Hepatocyte (in vitro differentiated cells): ENCODE measurements around the gene MAD1L1. TPM values are rescaled to one million over a fixed set of nuclear protein-coding genes. Genes with fewer than 3 reads are reported as not detected.

Source experiments
- DNase-seq: peaks from one replicate; pipeline ENCODE4 v3.0.0-alpha.2; 2016; ENCODE audit warnings: low spot score
- H2AFZ ChIP-seq: fragments of 200-600 bp; sonication (generic); 2 replicates; pipeline ENCODE4 v1.6.0; 2016; ENCODE audit warnings: antibody characterized with exemption, mild to moderate bottlenecking
- H3K27ac ChIP-seq: fragments of 200-600 bp; sonication (generic); 2 replicates; pipeline ENCODE4 v1.5.1; 2016; ENCODE audit warnings: mild to moderate bottlenecking
- H3K27me3 ChIP-seq: fragments of 200-600 bp; sonication (generic); 2 replicates; pipeline ENCODE4 v1.6.1; 2016
- H3K36me3 ChIP-seq: fragments of 200-600 bp; sonication (generic); replicated peaks from 2 replicates; pipeline ENCODE4 v1.5.1; 2016; ENCODE audit warnings: low read depth; ENCODE audit not compliant: insufficient read depth
- H3K4me1 ChIP-seq: fragments of 200-600 bp; sonication (generic); 2 replicates; pipeline ENCODE4 v1.5.1; 2016; ENCODE audit warnings: mild to moderate bottlenecking, moderate library complexity; ENCODE audit not compliant: insufficient read depth
- H3K4me2 ChIP-seq: fragments of 200-600 bp; sonication (generic); 2 replicates; pipeline ENCODE4 v1.6.0; 2016
- H3K4me3 ChIP-seq: fragments of 200-600 bp; sonication (generic); 2 replicates; pipeline ENCODE4 v1.5.1; 2016; ENCODE audit warnings: mild to moderate bottlenecking
- H3K79me2 ChIP-seq: fragments of 200-600 bp; sonication (generic); 2 replicates; pipeline ENCODE4 v1.6.0; 2017; ENCODE audit warnings: mild to moderate bottlenecking
- H3K9me2 ChIP-seq: fragments of 200-600 bp; sonication (generic); replicated peaks from 2 replicates; pipeline ENCODE4 v1.6.0; 2017; ENCODE audit warnings: mild to moderate bottlenecking; ENCODE audit not compliant: insufficient read depth
- H3K9me3 ChIP-seq: fragments of 200-600 bp; sonication (generic); 2 replicates; pipeline ENCODE4 v1.5.1; 2016; ENCODE audit warnings: low read depth, mild to moderate bottlenecking
- H4K20me1 ChIP-seq: fragments of 200-600 bp; sonication (generic); 2 replicates; pipeline ENCODE4 v1.6.0; 2016; ENCODE audit warnings: mild to moderate bottlenecking; ENCODE audit not compliant: insufficient read depth, poor library complexity, severe bottlenecking
- CTCF ChIP-seq: fragments of 200-600 bp; sonication (generic); IDR thresholded peaks from 2 replicates; pipeline ENCODE4 v1.5.1; 2016; ENCODE audit warnings: antibody characterized with exemption, mild to moderate bottlenecking; ENCODE audit not compliant: poor library complexity
- EZH2 ChIP-seq: fragments of 200-600 bp; sonication (generic); IDR thresholded peaks from 2 replicates; pipeline ENCODE4 v1.6.1; 2016; ENCODE audit warnings: antibody characterized with exemption, mild to moderate bottlenecking, borderline replicate concordance
- EZH2phosphoT487 ChIP-seq: fragments of 200-600 bp; sonication (generic); IDR thresholded peaks from one replicate; pipeline ENCODE4 v1.6.1; 2018; ENCODE audit warnings: antibody characterized with exemption, mild to moderate bottlenecking, low read depth, moderate library complexity; ENCODE audit not compliant: unreplicated experiment, severe bottlenecking
- WGBS: methylation state at CpG from one replicate; pipeline ENCODE4 v1.1.6; 2016; ENCODE audit warnings: low lambda C conversion rate; ENCODE audit errors: missing lambda C conversion rate; 5-methylcytosine and 5-hydroxymethylcytosine counted together
- polyA plus RNA-seq: library from polyadenylated mRNA; unstranded; fragments of >200 nt; fragmentation: Nextera tagmentation; extraction: Ambion mirVana; gene quantifications from 2 replicates; pipeline ENCODE4 v1.2.1, GENCODE V29; 2016
- total RNA-seq: library from RNA; depleted of rRNA; stranded (reverse); fragments of >200 nt; gene quantifications from 2 replicates; pipeline ENCODE4 v1.2.3, GENCODE V29; 2014

MAD1L1 gene
- total and polyA plus RNA-seq, 2 experiments from 2014 or later: 30.7 to 31.0 TPM

GRCh38 chr7:2166625-2167280, 66.0 kb downstream of the MAD1L1 start:
- TF ChIP-seq EZH2 (no peak), CTCF (no peak), EZH2phosphoT487 (no peak)
- H3K4me1 ChIP-seq: peaks cover 18% of the 10 kb centered on the region
- H3K27me3 ChIP-seq: no peaks in the 10 kb centered on the region
- no peaks in the 10 kb centered on the region for H3K9me2 ChIP-seq
- no peak overlapping the region for H3K4me2 ChIP-seq
- WGBS: 91% methylated on average over 24 of the region's 25 CpGs
- no peak overlapping the region for H3K4me3 ChIP-seq
- H3K36me3 ChIP-seq: no peaks in the 10 kb centered on the region
- H2AFZ ChIP-seq: no peak overlapping the region
- H4K20me1 ChIP-seq: no peaks in the 10 kb centered on the region
- H3K79me2 ChIP-seq: no peaks in the 10 kb centered on the region
- H3K9me3 ChIP-seq: no peaks in the 10 kb centered on the region
- H3K27ac ChIP-seq: no peak overlapping the region
- no peak for DNase-seq

DNA sequence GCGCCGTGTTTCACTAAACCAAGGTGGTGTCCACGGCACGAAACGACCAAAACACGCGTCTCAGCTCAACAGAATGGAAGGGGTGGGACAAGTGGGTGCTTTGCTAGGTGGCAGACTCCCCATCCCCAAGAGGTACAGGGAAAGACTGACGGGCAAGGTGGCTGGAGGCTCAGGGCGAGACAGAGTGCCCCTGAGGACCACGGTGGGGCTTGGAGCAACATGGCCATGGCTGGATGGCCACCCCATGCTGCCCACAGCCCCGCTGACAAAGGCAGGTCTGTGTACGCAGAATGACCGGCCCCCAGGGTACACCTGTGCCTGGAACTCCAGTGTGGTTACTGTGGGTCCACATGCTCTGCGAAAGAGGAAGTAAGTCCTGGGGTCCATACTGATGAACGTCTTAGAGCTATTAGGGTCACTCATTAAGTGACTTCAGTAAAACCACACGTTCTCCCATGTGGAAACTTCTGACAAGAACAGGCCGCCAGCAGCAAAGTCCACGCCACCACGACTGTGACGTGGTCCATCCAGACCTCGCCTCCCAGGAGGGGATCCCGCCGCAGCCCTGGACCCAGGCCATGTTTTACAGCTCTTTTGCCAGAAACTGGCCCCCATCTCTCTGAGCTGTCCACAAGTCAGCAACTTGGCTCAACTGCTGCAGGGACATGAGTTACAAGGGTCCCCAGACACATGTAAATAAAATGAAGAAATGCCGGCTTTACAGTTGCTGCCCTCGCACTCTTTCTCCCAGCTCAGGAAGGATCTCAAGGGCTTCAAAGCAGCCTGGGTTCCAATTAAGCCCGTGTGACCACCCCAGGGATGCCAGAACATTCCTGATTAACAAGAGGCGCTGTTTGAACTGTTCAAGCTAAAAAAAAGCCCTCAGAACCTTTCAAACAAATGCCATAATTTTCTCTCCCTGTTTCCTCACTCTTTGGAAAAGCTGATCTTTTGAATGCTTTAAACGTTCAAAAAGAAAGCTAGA, 66.8 kb downstream of the MAD1L1 start:
- H4K20me1 ChIP-seq: no peaks in the 10 kb centered on the region
- H3K36me3 ChIP-seq: no peaks in the 10 kb centered on the region
- no peak for DNase-seq
- no peak overlapping the region for H3K4me3 ChIP-seq
- TF ChIP-seq CTCF: no peak
- TF ChIP-seq EZH2: no peak
- no peak for TF ChIP-seq EZH2phosphoT487
- peaks cover 18% of the 10 kb centered on the region for H3K4me1 ChIP-seq
- WGBS: 90% methylated on average over 28 of the region's 28 CpGs
- H3K4me2 ChIP-seq: no peak overlapping the region
- no peaks in the 10 kb centered on the region for H3K9me2 ChIP-seq
- no peaks in the 10 kb centered on the region for H3K27me3 ChIP-seq
- no peaks in the 10 kb centered on the region for H3K9me3 ChIP-seq
- H3K79me2 ChIP-seq: no peaks in the 10 kb centered on the region
- H3K27ac ChIP-seq: no peak overlapping the region
- no peak overlapping the region for H2AFZ ChIP-seq

DNA sequence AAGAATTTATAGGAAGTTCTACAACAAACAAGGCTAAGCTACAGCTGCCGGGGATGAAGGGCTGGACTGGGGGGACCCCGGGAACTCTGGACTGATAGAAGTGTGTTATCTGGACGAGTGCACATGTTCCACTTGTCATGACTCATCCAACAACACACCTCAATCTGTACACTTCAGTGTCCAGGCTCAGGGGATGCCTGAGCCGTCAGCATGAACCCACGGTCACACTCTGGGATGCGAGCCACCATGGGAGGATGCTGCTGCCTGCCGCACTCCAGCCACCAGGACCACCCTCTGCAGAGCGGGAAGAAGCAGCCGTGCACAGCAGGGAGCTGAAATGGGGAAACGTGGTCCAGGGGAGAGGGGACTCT, 67.5 kb downstream of the MAD1L1 start:
- H3K36me3 ChIP-seq: no peaks in the 10 kb centered on the region
- no peak overlapping the region for H3K4me3 ChIP-seq
- no peaks in the 10 kb centered on the region for H3K9me2 ChIP-seq
- 79% methylated on average over 10 of the region's 10 CpGs for WGBS
- no peaks in the 10 kb centered on the region for H3K27me3 ChIP-seq
- no peak overlapping the region for H2AFZ ChIP-seq
- H4K20me1 ChIP-seq: no peaks in the 10 kb centered on the region
- H3K4me1 ChIP-seq: peaks cover 18% of the 10 kb centered on the region
- no peaks in the 10 kb centered on the region for H3K79me2 ChIP-seq
- no peak for TF ChIP-seq CTCF
- TF ChIP-seq EZH2: no peak
- no peak for TF ChIP-seq EZH2phosphoT487
- no peak for DNase-seq
- no peaks in the 10 kb centered on the region for H3K9me3 ChIP-seq
- H3K27ac ChIP-seq: no peak overlapping the region
- no peak overlapping the region for H3K4me2 ChIP-seq
